ENCODE data around the gene FCN1.

The FCN1 gene

DNA sequence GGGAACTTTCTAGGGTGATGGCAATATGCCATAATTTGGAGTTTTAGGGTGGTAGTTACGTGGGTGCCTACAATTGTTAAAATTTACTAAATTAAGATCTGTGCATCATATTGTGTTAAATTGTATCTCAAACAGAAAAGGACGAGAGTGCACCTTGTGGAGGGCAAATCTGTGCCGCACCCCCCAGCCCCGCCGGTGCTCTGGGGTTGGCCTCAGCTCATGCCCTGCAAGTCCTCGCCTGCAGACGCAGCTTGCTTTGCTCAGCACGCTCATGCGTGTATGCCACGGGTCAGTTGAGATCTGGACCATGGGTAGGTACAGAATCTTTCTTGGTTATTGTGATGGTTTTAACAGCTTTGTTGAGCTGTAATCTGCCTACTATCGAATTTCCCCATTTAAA, 33.7 kb upstream of the FCN1 start:
- DNase-seq (ENCODE audit: low read depth in 2 of 2) = no peak

- no peak for DNase-seq (ENCODE audit: low read depth in 2 of 2)
Measured at GRCh38 chr9:134950386-134951210, 32.9 kb upstream of the FCN1 start.

GRCh38 chr9:134949681-134950385, 32.1 kb upstream of the FCN1 start:
- no peak for DNase-seq (ENCODE audit: low read depth in 2 of 2)

- DNase-seq (ENCODE audit: low read depth in 2 of 2) = no peak
Measured at GRCh38 chr9:134948149-134948548, 30.4 kb upstream of the FCN1 start.

- DNase-seq (ENCODE audit: low read depth in 2 of 2) = no peak
Measured at GRCh38 chr9:134947265-134947955, 29.7 kb upstream of the FCN1 start.

GRCh38 chr9:134946663-134947062, 29.0 kb upstream of the FCN1 start:
- DNase-seq (ENCODE audit: low read depth in 2 of 2) = no peak

GRCh38 chr9:134945509-134946275, 28.0 kb upstream of the FCN1 start:
- DNase-seq (ENCODE audit: low read depth in 2 of 2) = no peak

DNA sequence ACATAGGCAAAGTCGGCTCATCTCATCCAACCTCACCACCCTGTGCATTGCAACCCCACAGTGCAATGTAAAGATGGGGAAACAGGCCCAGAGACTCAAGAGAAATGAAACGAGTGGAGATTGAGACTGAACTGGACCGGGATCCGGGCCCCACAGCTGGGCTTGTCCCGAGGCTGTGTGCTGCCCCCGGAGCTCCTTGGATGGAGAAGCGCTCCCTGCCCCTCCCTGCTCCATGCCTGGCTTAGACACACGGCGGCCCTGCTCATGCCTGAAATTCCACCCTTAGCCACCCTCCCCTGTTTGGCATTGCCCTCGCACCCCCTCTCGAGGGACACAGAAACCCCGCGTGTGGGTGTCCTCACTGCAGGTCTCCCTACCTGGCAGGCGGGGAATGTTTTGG, 27.2 kb upstream of the FCN1 start:
- no peak for DNase-seq (ENCODE audit: low read depth in 2 of 2)

- no peak for DNase-seq (ENCODE audit: low read depth in 2 of 2)
Measured at GRCh38 chr9:134944351-134944802, 26.7 kb upstream of the FCN1 start.

DNA sequence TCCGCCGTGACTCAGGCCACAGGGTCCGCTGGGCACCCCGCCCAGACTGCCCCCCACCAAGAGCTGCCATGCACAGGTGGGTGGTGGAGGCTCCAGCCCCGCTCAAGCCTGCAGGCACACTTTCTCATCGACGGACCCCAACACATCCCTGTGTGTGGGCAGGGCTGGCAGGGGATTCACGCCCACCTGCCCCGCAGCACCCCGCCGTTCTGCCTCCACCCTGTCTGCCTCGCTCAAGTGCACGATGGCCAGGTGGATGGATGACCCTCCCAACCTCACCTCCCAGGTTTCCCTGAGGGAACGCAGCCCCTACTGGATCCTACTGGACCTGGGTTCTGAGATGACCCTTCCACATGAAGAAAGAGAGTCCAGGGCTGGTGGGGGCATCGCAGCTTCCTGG, 26.1 kb upstream of the FCN1 start:
- DNase-seq (ENCODE audit: low read depth in 2 of 2) = no peak

DNA sequence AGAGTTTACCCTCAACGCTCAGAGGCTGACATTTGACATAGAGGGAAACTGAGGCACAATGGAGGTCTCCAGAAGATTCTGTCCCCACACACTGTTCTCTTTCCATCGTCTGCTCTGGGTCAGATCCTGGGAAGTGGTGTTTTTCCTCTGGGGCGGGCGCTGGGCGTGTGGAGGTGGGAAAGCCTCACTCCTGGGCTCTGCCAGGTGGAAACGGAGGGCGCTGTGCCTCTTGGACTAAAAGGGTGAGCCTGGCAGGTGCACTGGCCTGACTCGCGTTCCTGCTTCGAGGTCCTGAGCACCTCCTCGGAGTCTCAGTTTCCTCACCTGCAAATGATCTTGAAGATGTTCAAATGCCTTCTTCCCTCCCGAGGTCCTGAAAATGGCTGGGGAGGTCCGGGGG, 25.7 kb upstream of the FCN1 start:
- no peak for DNase-seq (ENCODE audit: low read depth in 2 of 2)

GRCh38 chr9:134942788-134943184, 25.1 kb upstream of the FCN1 start:
- DNase-seq (ENCODE audit: low read depth in 2 of 2) = no peak

DNA sequence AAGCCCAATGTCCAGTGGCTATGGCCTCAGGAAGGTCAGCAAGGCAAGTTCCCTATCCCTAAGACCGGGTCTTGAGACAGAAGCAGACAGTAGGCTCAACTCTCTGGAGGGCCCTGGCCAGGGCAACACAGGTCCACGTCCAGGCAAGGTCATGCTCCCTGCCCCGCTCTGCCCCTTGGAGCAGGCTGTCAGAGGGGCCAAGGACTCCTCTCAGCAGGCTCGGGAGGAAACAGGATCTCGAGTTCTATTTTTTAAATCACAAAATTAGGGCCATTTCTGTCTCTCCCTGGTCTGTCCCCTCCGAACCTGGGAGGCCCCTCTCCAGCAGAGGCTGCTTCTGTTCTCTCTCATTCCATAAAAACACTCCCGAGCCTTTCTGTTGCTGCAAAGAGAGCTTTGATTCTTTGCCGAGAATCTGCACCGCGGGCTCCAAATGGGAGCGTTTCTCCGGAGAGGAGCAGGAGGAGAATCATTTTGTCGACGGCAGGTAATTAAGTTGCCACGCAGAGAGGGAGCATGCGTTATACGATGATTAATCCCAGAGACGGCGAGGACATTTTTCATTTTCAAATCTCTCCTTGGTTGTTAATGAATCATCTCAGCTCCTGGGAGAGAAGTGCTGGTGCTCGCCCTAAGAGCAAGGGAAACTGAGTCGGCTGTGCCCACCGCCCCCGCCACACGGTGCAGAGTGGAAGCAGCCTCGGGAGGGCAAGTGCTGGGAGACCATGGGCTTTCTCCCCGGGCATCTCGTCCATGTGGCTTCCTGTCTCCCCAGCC, 24.5 kb upstream of the FCN1 start:
- DNase-seq (ENCODE audit: low read depth in 2 of 2) = no peak

GRCh38 chr9:134940236-134941208, 22.8 kb upstream of the FCN1 start:
- DNase-seq (ENCODE audit: low read depth in 2 of 2) = no peak

DNA sequence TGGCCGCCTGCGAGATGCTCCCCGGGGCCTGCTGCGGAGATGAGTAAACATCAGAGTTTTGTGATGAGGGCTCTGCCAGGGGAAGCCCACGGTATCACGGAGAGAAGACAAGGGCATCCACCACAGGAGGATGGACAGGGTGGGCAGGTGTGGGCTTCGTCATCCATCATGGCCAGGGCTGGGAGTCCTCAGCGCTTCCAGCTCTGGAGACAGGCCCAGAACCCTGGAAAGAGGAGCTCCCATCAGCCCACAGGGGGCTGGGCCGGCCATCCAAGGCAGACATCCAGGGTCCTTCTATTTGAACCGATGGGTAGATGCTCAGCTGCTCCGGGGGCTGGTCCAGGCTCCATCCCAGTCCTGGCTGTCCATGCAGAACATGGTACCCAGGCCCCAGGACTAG, 22.1 kb upstream of the FCN1 start:
- DNase-seq (ENCODE audit: low read depth in 2 of 2) = no peak

- DNase-seq (ENCODE audit: low read depth in 2 of 2) = no peak
Measured at GRCh38 chr9:134939080-134939733, 21.5 kb upstream of the FCN1 start.

DNA sequence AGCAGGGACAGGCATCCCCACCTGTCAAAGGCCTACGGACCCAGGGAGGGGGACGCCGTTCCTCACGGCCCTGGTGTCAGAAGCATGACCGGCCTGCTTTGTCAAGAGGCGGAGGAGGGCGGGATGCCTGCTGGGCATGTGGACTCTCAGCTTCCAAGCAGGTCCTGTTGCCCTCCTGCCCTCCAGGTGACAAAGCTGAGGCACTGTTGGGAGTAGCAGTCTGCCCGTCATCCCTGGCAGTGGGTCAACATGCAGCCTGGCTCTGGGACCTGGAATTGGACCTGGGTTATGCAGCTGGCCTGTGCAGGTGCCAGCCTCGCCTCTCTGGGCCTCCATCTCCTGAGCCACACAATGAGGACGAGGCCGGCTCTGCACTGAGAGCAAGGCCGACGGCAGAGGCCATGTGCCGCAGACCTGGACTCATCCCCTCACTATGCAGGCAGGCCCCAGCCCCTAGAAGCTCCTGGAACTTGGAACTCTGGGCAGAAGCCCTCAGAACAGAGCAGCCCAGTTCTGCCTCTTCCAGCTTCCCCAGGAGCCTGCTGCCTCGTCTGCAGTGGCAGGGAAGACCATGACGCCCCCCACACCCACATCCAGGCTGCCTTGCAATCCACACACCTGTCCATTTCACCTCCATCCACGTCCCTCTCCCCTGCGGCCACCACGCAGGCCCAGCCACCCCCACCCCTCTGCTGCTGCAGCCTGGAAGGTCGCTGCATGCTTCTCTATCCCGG, 20.8 kb upstream of the FCN1 start:
- no peak for DNase-seq (ENCODE audit: low read depth in 2 of 2)

DNA sequence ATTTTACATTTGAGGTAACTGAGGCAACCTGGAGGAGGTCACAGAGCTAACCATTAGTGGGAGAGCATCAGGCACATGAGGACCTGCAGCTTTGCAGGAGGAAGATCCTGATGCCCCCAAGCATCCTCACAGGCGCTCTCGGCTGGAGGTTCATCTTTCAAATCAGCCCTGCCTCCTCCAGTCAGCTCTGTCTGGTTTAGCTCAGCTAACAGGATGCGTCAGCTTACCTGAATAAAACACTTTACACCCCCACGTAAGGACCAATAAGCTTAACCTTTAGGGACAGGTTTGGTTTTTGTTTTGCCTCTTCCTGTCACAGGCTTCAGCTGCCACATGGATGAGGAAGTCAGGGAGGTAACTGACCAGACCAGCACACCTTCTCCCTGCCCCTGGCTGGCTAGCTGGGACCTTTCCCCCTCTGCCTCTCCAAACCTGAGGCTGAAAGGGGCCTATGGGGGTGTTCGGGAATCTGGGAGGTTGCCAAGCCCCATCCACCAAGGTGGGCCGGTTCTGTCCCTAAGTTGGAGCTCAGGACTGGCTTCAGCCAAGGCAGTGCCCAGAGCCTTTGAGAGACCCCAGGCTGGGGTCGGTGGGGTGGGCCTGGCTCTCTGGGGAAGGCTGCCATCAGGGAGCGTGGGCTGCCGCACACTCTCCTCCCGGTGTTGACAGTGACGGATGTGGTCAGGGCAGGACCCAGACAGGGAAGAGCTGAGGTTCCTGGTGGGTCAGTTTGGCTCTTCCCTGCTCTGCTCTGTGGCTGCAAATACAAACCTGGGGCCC, 20.0 kb upstream of the FCN1 start:
- DNase-seq (ENCODE audit: low read depth in 2 of 2) = no peak
